Psoas muscle (tissue), 8 donors: Measurements from ENCODE around the gene SRL. TPM values are rescaled to one million over a fixed set of nuclear protein-coding genes. Genes with fewer than 3 reads are reported as not detected.
A peak's percentile ranks its signal among the peaks of the same experiment; 100 is the strongest.

Experiments used
- ATAC-seq, 4 donors: fragments of 200-7000 bp; cut with Tn5 transposase; one replicate each; pipeline ENCODE4 v1.9.1; 2020; ENCODE audit warnings: moderate library complexity in 3 of 4, mild to moderate bottlenecking in 2 of 4
- DNase-seq, 2 donors: peaks; one replicate each; pipeline ENCODE4 v3.0.0-alpha.2; 2020
- H3K27ac ChIP-seq: fragments of 200-600 bp; one replicate; pipeline ENCODE4 v1.8.0; 2022
- H3K27me3 ChIP-seq, 3 donors: fragments of 200-600 bp in 1 of 3; one replicate each; pipeline versions ENCODE4 v1.6.1 to v1.8.0; 2013 to 2022; ENCODE audit warnings: low read length in 2 of 3, mild to moderate bottlenecking in 2 of 3, moderate library complexity in 1 of 3; ENCODE audit not compliant: insufficient read depth in 3 of 3
- H3K36me3 ChIP-seq, 2 donors: fragments of 200-600 bp in 1 of 2; one replicate each; pipeline versions ENCODE4 v1.6.1 to v1.8.0; 2013 to 2022; ENCODE audit warnings: low read depth in 1 of 2, mild to moderate bottlenecking in 1 of 2, moderate library complexity in 1 of 2; ENCODE audit not compliant: insufficient read depth in 1 of 2
- H3K4me1 ChIP-seq: fragments of 200-600 bp; one replicate; pipeline ENCODE4 v1.8.0; 2022
- H3K4me3 ChIP-seq: fragments of 200-600 bp; one replicate; pipeline ENCODE4 v1.8.0; 2022; ENCODE audit warnings: mild to moderate bottlenecking
- H3K9me3 ChIP-seq: fragments of 200-600 bp; one replicate; pipeline ENCODE4 v1.8.0; 2022
- WGBS, 3 donors: extraction: QIAGEN DNeasy Blood & Tissue Kit; methylation state at CpG; one replicate each; pipeline versions ENCODE4 v1.1.6 to v1.1.7; 2013; 5-methylcytosine and 5-hydroxymethylcytosine counted together
- intact Hi-C, 2 donors: fragments of 100-400 bp; cut with DNase I; formaldehyde crosslinking; loops; one replicate each; pipeline versions ENCODE4 v1.11.0 to v1.14.2; 2022
- polyA plus RNA-seq, 3 donors: library from polyadenylated mRNA; stranded (reverse); fragments of 200-250 nt; gene quantifications; one replicate each; pipeline ENCODE4 v1.2.3, GENCODE V29; 2013
- total RNA-seq, 4 donors: library from RNA; stranded (reverse); fragmentation: NEBNext Ultra II Directional in 2 of 4; extraction: Animal tissue kit (Norgen Biotek cat#: 25700) in 2 of 4; gene quantifications; one replicate each; pipeline versions ENCODE4 v1.2.1 to v1.2.4, GENCODE V29; 2021 to 2023
- TF ChIP-seq, protein P1 (sequence below): fragments of 200-600 bp; IDR thresholded peaks from one replicate; pipeline ENCODE4 v1.8.0; 2022; ENCODE audit warnings: antibody characterized with exemption
- donor health status: healthy with polysubstance abuse.
- donor health status: DM: no; HTN: no; CAD: no; lungs with moderate emphysema.
- donor health status: Bipolar disorder and iron deficiency.
- donor health status: healthy.
- donor health status: DM: yes; HTN: yes; CAD: no.
- donor health status: DM: no; HTN: no; CAD: no.
- donor health status: DM: no; HTN: no; CAD: no.
- donor health status: DM: yes; HTN: yes; CAD: no.

The SRL gene
- total and polyA plus RNA-seq, 7 donors, result 196 to 552 (median 305) TPM

DNA sequence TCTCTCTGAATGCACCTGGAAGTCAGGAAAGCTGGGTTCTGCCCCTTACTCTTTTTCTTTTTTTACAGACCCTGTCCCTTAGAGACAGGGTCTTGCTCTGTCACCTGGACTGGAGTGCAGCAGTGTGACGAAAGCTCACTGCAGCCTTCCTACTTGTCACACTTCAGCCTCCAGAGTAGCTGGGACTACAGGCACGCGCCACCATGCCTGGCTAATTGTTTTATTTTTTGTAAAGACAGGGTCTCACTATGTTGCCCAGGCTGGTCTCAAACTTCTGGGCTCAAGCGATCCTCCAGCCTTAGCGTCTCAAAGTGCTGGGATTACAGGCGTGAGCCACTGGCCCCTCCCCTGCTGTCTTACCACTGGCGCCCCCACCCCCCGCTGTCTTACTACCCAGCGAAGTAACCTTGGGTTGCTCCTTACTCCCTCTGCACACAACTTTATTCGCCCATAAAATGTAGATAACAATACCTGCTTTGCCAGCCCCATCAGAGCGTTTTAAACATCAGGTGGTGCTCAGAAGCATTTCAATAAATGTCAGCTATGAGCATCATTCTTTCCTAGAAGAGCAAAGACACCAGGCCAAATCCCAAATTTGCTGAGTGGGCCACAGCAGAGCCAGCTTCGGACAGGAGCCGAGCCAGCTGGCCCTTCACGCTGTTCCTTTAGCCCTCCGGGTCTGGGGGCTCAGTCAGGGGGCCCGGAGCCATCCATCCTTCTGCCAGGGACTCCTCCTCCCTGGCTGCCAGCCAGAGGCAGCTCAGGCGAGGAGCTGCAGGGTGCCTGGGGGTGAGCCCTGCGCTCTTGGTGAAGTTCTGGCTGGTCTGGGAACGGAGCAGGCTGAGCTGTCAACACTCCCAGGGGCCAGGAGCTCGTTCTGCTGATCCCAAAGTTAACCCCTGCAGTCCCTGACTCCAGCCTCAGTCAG, 24.4 kb downstream of the SRL start:
- no peaks in the 10 kb centered on the region for H3K27me3 ChIP-seq
- peaks cover 88% of the 10 kb centered on the region for H3K4me1 ChIP-seq
- intact Hi-C loops, result loop anchor here in 1 of 2 donors (2.0 kb wide), 1 partner anchor 13 kb away; no protein-coding TSS in a partner anchor
- peak; percentile 62 to 84 for DNase-seq
- H3K27ac ChIP-seq, result peak overlapping the region; percentile 98
- H3K36me3 ChIP-seq, result no peaks in the 10 kb centered on the region
- H3K4me3 ChIP-seq, result peak overlapping the region; percentile 53
- WGBS, 3 donors, result 25 to 33% (median 26%) methylated on average over 20 of the region's 20 CpGs
- peak; percentile 35 to 52 (median 48) for ATAC-seq
- TF ChIP-seq, protein P1, sequence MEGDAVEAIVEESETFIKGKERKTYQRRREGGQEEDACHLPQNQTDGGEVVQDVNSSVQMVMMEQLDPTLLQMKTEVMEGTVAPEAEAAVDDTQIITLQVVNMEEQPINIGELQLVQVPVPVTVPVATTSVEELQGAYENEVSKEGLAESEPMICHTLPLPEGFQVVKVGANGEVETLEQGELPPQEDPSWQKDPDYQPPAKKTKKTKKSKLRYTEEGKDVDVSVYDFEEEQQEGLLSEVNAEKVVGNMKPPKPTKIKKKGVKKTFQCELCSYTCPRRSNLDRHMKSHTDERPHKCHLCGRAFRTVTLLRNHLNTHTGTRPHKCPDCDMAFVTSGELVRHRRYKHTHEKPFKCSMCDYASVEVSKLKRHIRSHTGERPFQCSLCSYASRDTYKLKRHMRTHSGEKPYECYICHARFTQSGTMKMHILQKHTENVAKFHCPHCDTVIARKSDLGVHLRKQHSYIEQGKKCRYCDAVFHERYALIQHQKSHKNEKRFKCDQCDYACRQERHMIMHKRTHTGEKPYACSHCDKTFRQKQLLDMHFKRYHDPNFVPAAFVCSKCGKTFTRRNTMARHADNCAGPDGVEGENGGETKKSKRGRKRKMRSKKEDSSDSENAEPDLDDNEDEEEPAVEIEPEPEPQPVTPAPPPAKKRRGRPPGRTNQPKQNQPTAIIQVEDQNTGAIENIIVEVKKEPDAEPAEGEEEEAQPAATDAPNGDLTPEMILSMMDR, result no peak
- H3K9me3 ChIP-seq, result no peaks in the 10 kb centered on the region

DNA sequence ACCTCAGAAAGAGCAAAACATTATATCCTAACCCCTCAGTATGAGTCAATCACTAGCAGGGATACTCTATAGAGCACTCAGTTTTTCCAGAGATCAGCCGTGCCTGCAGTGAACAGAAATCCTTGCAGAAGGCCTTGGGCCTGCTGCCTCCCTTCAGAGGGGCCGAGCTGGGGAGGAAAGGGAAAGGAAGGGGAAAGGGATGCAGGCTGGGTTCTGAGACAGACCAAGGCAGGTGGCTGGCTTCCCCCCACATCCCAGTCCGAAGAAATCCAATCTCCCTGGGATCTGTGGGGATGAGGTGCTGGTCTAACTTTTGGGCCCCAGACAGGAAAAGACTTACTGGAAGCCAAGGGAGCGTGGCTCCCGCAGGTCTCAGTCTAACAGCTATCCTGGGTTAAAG, 25.3 kb downstream of the SRL start:
- Histone ChIP-seq H3K9me3 (no peaks in the 10 kb centered on the region), H3K4me3 (peak overlapping the region; percentile 53), H3K4me1 (peaks cover 86% of the 10 kb centered on the region), H3K27me3 (no peaks in the 10 kb centered on the region), H3K27ac (peak overlapping the region; percentile 98), H3K36me3 (no peaks in the 10 kb centered on the region)
- WGBS, 3 donors, result 29 to 36% (median 30%) methylated on average over 5 of the region's 5 CpGs
- TF ChIP-seq, protein P1, result no peak
- DNase-seq, result no peak
- ATAC-seq, result no peak
- intact Hi-C loops, result loop anchor here in 1 of 2 donors (2.0 kb wide), 1 partner anchor 14 kb away; no protein-coding TSS in a partner anchor

DNA sequence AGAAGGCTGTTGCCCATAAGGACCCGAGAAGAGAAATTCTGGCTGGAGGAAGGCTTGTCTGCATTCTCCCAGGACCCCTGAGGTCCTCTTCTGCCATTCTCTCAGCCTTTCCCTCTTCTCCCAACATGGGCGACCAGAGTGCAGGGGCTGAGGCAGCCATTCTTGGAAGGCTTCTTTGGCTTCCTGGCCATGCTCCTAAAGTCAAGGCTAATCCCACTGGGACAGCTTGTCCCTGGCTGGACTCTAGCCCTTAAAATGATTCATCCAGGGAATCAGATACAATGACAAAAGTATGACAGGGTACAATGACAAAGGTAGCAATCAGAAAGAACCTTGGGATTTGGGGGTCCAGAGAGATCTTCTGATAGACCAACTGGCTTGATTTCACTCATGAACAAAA, 26.8 kb downstream of the SRL start:
- intact Hi-C loops, result loop anchor here in 1 of 2 donors (2.0 kb wide), 1 partner anchor 18 kb away; no protein-coding TSS in a partner anchor
- H3K9me3 ChIP-seq, result no peaks in the 10 kb centered on the region
- peaks cover 84% of the 10 kb centered on the region for H3K4me1 ChIP-seq
- no peaks in the 10 kb centered on the region for H3K27me3 ChIP-seq
- 27 to 45% (median 30%) methylated on average over 2 of the region's 2 CpGs for WGBS, 3 donors
- TF ChIP-seq, protein P1, result no peak
- peak overlapping the region; percentile 98 for H3K27ac ChIP-seq
- H3K36me3 ChIP-seq, result peaks cover 0 to 6% of the 10 kb centered on the region in 2 donors
- peak overlapping the region; percentile 53 for H3K4me3 ChIP-seq
- ATAC-seq, result peak; percentile 38 to 59 (median 48)
- DNase-seq, result peak in 1 of 2 donors; percentile 74

DNA sequence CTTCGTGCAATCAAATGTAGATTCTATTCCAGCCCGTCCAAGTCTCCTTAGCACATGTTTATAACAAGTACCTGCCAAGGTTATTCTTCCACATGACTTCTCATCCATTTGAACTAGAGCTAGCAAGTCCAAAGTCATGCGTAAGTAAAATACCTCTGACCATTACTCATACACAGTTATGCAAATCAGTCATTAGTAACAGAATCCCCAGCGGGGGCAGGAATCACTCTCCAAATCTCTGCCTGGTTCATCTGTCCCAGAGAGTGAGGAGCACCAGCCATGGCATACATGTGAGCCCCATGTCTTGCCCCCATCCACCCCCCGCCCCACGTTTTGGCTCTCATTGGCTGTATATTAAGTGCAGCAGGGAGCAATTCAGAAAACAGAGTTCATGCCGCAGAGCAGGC, 27.7 kb downstream of the SRL start:
- H3K27me3 ChIP-seq, result no peaks in the 10 kb centered on the region
- DNase-seq (peak; percentile 62 to 74), ATAC-seq (peak; percentile 59 to 65 (median 62))
- H3K27ac ChIP-seq, result peak overlapping the region; percentile 98
- intact Hi-C loops, result loop anchor here in 1 of 2 donors (2.0 kb wide), 1 partner anchor 19 kb away; no protein-coding TSS in a partner anchor
- peaks cover 84% of the 10 kb centered on the region for H3K4me1 ChIP-seq
- WGBS, 3 donors, result 32 to 50% (median 42%) methylated on average over 7 of the region's 7 CpGs
- H3K9me3 ChIP-seq, result no peaks in the 10 kb centered on the region
- peaks cover 0 to 6% of the 10 kb centered on the region in 2 donors for H3K36me3 ChIP-seq
- TF ChIP-seq, protein P1, result no peak
- no peak overlapping the region for H3K4me3 ChIP-seq
